GM19455 (cell line): Measurements from ENCODE around the gene CDH13.

Source experiments
- ATAC-seq: cut with Tn5 transposase; IDR thresholded peaks from one replicate; pipeline ENCODE4 v1.9.1; 2021; ENCODE audit not compliant: unreplicated experiment

The CDH13 gene

GRCh38 chr16:82684256-82684655 is 57.5 kb downstream of the CDH13 start:
- no peak for ATAC-seq

GRCh38 chr16:82685526-82685925 is 58.8 kb downstream of the CDH13 start:
- no peak for ATAC-seq

DNA sequence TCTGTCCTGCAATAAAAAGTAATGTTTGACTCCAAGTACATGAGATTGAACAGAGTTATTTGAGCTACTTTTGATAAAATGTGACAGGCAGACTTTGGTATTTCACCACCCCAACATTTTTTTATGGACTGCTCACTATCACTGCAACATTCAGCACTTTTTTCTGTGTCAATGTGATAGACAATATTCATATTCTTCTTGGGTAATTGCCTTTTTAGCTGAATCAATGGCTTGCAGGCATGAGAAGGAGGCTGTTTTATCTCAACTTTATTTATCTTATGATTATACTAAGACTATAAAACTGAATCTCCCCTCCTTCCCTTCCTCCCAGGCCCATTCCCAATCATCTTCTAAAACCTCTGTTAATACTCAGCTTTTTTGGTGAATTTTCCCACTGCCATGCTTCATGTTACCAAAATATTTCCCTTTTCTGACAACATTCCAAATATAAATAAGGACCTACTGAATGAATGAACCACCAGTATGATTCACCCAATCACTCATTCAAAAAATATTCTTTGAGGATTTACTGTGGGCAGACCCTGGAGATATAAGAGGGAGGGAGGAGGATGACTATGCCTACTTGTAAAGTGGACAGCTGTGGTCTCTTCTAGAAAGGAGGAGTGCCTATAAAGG is 67.6 kb downstream of the CDH13 start:
- ATAC-seq: no peak

GRCh38 chr16:82695806-82696205 is 69.0 kb downstream of the CDH13 start:
- ATAC-seq: no peak

DNA sequence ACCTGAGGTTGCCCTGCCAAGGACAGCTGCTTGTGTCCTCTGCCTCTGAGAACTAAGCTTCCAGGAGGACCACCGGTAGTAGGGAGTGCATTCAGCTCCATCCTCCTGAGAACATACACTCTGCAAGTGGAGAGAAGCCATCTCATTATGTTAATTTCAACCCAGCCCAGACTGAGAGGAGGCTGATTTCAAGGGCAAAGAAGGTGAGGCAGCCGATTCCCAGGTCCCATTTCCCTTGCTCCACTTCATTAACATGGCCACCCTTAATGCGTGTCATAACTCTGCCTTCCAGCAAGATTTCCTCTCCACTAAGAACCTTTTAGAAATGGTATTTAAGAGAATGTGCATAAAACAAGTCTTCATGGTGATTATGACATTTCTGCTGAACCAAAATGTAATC is 72.5 kb downstream of the CDH13 start:
- ATAC-seq: no peak

DNA sequence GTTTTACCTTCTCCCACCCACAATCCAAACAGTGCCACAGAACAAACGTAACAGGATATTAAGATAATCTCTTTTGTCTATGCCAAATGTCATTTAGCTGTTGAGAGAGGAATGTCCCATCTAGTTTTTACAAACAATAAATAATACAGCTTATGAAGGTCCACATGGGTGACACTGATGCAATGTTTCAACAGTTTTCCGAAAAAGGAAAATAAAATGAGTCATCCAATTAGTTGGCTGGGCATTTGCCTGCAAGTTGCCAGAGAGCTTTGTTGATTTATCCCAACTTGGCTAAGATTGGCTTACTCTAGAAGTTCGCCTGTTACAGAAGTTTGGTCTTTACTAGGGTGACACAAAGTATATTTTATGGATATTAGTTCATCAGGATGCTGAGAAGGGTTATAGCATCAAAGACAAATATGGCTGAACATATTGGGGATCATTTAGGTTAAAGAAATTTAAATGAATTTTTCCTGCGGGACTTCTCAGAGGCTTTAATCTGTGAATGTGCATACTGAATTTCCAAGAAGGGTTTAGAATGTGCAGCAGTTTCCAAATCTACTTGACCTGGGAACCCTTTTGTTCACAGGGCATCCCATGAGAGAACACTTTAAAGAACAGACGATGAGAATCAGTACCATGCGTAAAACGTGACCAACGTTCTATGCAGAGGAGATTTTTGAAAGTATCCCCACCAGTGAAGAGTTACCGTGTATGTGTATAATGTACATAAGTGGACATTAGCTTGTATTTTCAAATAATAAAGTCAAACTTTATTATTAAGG is 73.1 kb downstream of the CDH13 start:
- ATAC-seq: no peak

GRCh38 chr16:82700541-82701235 is 73.9 kb downstream of the CDH13 start:
- ATAC-seq: no peak

DNA sequence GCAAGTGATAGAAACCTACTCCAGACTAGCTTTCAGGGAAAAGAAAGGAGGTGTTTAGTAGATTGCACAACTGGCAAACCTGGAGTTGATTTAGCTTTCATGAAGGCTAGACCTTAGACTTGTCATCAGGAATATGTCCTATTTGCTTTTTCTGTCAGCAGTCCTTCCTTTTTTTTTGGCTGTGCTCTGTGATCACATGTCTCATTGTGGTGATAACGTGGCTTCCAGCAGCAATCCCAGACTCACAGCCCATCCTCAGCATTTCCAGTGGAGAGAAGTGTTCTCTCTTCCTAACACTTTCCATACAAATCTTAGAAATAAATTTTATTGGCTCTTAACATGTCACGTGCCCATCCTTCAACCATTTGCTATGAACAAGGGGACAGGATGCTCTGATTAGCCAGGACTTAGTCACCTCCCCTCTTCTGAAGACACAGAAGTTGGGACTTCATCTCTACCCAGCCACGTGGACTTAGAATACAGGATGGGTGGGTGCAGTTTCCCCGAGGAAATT is 74.7 kb downstream of the CDH13 start:
- no peak for ATAC-seq

- ATAC-seq: no peak
These were observed 76.4 kb downstream of the CDH13 start for GRCh38 chr16:82703161-82703560.

- ATAC-seq: no peak
These were observed 77.4 kb downstream of the CDH13 start for GRCh38 chr16:82703871-82704768.

DNA sequence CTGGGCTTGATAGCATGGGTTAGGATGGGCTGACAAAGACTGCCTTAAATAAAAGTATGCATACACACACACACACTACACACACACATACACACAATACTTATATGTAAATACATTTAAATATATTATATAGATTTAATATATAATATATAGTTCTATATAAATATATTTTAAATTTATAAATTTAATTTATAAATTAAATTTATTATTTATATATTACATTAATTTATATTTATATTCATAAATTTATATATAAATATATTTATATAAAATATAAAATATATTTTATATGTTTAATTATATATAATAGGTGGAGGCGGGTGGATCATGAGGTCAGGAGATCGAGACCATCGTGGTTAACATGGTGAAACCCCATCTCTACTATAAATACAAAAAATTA is 83.2 kb downstream of the CDH13 start:
- no peak for ATAC-seq

DNA sequence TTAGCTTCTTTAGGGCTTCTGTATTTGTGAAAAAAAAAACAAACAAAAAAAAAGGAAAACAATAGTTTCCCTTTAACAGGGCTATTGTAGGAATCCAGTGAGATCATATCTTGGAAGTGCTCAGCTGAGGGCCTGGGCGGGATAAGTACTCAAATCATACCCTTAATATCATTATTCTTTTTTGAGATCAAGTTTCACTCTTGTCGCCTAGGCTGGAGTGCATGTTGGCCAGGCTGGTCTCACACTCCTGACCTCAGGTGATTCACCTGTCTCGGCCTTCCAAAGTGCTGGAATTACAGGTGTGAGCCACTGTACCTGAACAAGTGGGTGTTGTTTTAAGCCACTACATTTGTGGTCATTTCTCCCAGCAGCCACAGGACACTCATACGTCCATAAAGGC is 87.0 kb downstream of the CDH13 start:
- no peak for ATAC-seq

- no peak for ATAC-seq
These were observed 88.4 kb downstream of the CDH13 start for GRCh38 chr16:82715160-82715559.

GRCh38 chr16:82715833-82716232 is 89.1 kb downstream of the CDH13 start:
- ATAC-seq: no peak

- ATAC-seq: no peak
These were observed 89.6 kb downstream of the CDH13 start for GRCh38 chr16:82716361-82716855.

DNA sequence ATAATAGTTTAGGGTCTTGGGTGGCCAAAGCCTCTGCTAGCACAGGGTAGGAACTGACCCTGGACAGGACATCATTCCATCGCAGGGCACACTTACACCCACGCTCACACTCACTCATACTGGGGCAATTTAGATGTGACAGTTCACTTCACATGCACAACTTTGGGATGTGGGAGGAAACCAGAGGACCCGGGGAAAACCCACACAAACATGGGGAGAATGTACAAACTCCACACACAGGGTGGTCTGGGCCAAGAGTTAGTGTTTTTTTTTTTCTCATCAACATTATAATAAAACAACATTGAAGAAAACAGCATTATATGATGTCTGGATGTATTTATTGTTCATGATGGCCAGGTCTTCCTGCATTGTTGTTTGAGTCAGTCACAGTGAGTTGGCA is 93.6 kb downstream of the CDH13 start:
- no peak for ATAC-seq

DNA sequence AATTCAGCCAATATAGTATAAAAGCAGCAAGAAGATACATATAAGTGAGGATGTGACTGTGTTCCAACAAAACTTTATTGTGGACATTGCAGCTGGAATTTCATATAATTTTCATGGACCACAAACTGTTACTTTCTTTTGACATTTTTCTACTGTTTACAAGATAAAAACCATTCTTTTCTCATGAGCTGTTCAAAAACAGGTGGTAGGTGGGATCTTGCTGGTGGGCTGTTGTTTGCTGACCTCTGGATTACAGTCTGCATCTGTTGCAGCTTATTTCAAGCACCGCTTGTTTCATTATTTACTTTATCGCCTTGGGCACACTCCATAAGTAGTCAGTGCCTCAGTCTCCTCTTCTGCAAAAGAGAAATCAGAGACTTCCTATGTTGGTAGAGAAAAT is 99.5 kb downstream of the CDH13 start:
- ATAC-seq: no peak

GRCh38 chr16:82728901-82729300 is 102.1 kb downstream of the CDH13 start:
- ATAC-seq: no peak

DNA sequence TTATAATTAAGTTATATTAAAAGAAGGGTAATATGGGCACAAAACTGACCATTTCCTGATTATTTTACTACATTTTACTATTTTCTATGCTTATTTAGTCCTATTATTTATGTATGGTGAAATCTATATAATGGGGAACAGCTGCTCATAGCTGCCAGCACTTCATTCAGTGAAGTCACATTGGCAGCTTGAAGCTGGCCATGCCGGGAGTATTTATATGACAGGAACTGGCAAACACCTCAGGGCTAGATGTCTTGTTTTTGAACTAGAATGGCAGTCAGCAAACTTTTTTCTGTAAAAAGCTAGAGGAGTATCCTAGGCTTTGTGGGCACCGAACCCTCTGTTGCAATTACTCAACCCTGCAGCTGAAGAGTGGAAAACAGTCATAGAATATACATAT is 104.1 kb downstream of the CDH13 start:
- ATAC-seq: no peak

DNA sequence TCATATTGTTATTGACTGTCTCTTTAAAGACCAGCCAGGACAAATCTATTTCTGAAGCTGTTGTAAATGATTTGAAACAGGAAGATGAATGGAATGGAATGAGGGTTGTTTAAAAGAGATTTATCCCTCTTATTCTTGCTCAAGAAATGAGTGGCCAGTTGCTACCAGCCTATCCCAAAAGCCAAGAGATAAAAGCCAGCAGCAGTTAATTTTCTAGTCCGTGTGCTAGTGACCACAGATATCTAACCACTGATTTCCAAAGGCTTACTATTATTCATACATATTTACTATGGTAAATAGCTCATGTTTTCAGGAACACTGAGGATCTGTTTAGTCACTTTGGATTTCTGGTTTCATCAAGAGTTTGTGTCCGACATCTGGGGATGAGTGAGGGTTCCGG is 105.7 kb downstream of the CDH13 start:
- no peak for ATAC-seq

DNA sequence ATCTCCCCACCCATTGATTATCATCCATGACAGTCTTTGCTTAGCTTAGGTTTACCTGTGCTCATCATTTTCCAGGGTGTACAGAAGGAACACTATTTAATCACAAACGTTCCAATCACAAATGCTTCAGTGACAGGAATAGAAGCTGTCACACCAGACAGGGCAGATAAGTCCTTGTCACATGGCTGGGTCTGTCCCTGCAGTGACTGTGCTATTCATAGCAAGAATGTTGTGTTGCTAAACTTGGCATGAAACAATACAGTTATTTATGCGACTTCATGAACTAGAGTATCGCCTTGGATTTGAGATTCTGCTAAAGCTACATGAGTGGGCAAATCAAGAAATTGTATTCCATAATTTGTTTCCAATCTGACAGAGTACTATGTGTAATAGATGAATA is 108.4 kb downstream of the CDH13 start:
- ATAC-seq: no peak
